22Rv1 (cell line): ENCODE results near the gene ASPSCR1.

Source experiments
- H3K27ac ChIP-seq: fragments of 450-650 bp; 2 replicates; pipeline ENCODE4 v1.5.1; 2017
- CTCF ChIP-seq: fragments of 450-650 bp; IDR thresholded peaks from 2 replicates; pipeline ENCODE4 v1.5.1; 2017; ENCODE audit warnings: mild to moderate bottlenecking
- ZFX ChIP-seq: fragments of 450-650 bp; IDR thresholded peaks from 2 replicates; pipeline ENCODE4 v1.6.1; 2017; ENCODE audit warnings: antibody characterized with exemption, borderline replicate concordance

The ASPSCR1 gene

GRCh38 chr17:81966343-81967243 is 10.8 kb upstream of the ASPSCR1 start:
- no peak overlapping the region for H3K27ac ChIP-seq
- TF ChIP-seq ZFX = no peak
- no peak for TF ChIP-seq CTCF

GRCh38 chr17:81967244-81967532 is 10.2 kb upstream of the ASPSCR1 start:
- no peak for TF ChIP-seq ZFX
- TF ChIP-seq CTCF = no peak
- H3K27ac ChIP-seq = no peak overlapping the region

- H3K27ac ChIP-seq = no peak overlapping the region
- TF ChIP-seq CTCF (no peak), ZFX (no peak)
These were observed 9.7 kb upstream of the ASPSCR1 start for GRCh38 chr17:81967533-81968395.

- TF ChIP-seq ZFX (no peak), CTCF (no peak)
- H3K27ac ChIP-seq = no peak overlapping the region
These were observed 9.1 kb upstream of the ASPSCR1 start for GRCh38 chr17:81968396-81968745.

- TF ChIP-seq ZFX (no peak), CTCF (no peak)
- H3K27ac ChIP-seq = no peak overlapping the region
These were observed 8.3 kb upstream of the ASPSCR1 start for GRCh38 chr17:81968850-81969812.

- no peak for TF ChIP-seq ZFX
- TF ChIP-seq CTCF = no peak
- H3K27ac ChIP-seq = no peak overlapping the region
These were observed 4.0 kb upstream of the ASPSCR1 start for GRCh38 chr17:81973432-81973831.
